22Rv1 (cell line): ENCODE measurements around the gene UMODL1.

Source experiments
- ZFX ChIP-seq: fragments of 450-650 bp; IDR thresholded peaks from 2 replicates; pipeline ENCODE4 v1.6.1; 2017; ENCODE audit warnings: antibody characterized with exemption, borderline replicate concordance
- TF ChIP-seq, protein P1 (sequence below): fragments of 450-650 bp; IDR thresholded peaks from 2 replicates; pipeline ENCODE4 v1.5.1; 2017; ENCODE audit warnings: mild to moderate bottlenecking

DNA sequence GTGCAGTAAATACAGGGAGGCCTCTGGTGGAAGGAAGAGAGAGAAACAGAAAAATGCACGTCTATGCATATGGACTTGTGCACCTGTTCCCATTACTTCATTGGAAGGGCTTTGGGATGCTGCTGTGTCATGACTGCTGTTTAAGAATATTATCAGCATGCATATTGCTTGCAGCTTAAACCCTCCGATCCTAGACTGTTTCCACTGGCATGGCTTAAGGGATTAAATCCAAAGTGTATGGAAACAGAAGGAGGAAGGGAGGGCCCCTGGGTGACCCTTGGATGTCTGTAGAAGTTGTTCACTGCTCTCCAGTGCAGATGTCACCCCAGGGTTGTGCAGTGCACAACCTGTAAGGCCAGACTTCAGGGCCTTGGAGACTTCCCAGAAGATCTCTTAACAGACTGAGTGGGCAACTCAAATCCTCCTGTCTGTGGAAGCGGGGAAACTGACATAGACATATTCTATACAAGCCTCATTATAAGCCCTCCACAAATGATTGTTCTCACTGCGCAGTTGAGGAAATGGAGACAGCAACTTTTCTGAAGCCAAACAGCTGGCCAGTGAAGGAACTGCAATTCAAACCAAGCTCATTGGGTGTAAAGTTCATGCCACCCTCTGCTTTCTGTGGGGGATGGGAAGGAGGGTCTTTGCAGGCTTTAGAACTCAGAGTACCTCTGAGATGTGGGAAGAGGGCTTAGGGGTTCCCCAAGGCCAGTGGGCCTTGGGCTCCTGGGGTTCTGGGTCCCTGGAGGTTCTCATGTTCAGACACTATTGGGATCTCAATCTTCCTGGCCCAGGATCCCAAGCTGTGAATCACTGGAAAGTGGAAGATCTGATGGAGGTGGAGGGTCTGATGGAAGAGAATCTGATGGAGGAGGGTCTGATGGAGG, 73.8 kb downstream of the UMODL1 start:
- TF ChIP-seq, protein P1, sequence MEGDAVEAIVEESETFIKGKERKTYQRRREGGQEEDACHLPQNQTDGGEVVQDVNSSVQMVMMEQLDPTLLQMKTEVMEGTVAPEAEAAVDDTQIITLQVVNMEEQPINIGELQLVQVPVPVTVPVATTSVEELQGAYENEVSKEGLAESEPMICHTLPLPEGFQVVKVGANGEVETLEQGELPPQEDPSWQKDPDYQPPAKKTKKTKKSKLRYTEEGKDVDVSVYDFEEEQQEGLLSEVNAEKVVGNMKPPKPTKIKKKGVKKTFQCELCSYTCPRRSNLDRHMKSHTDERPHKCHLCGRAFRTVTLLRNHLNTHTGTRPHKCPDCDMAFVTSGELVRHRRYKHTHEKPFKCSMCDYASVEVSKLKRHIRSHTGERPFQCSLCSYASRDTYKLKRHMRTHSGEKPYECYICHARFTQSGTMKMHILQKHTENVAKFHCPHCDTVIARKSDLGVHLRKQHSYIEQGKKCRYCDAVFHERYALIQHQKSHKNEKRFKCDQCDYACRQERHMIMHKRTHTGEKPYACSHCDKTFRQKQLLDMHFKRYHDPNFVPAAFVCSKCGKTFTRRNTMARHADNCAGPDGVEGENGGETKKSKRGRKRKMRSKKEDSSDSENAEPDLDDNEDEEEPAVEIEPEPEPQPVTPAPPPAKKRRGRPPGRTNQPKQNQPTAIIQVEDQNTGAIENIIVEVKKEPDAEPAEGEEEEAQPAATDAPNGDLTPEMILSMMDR = no peak
- no peak for TF ChIP-seq ZFX
